Measurements from ENCODE around the gene SHISA9.

SHISA9 gene

GRCh38 chr16:13081825-13082331 is 180.5 kb downstream of the SHISA9 start:
- no peak for DNase-seq

GRCh38 chr16:13083681-13084080 is 182.3 kb downstream of the SHISA9 start:
- no peak for DNase-seq

- DNase-seq: no peak
Measured at GRCh38 chr16:13084331-13084730, 182.9 kb downstream of the SHISA9 start.

GRCh38 chr16:13093661-13094060 is 192.3 kb downstream of the SHISA9 start:
- DNase-seq: no peak

GRCh38 chr16:13095061-13095460 is 193.7 kb downstream of the SHISA9 start:
- DNase-seq: no peak

- no peak for DNase-seq
Measured at GRCh38 chr16:13098536-13098935, 197.1 kb downstream of the SHISA9 start.

- no peak for DNase-seq
Measured at GRCh38 chr16:13099822-13100221, 198.4 kb downstream of the SHISA9 start.

GRCh38 chr16:13100970-13101369 is 199.6 kb downstream of the SHISA9 start:
- no peak for DNase-seq

- DNase-seq: no peak
Measured at GRCh38 chr16:13101828-13102227, 200.4 kb downstream of the SHISA9 start.

GRCh38 chr16:13102401-13102800 is 201.0 kb downstream of the SHISA9 start:
- DNase-seq: no peak

GRCh38 chr16:13103831-13104530 is 202.6 kb downstream of the SHISA9 start:
- no peak for DNase-seq

GRCh38 chr16:13104772-13105171 is 203.4 kb downstream of the SHISA9 start:
- DNase-seq: no peak

GRCh38 chr16:13105427-13105826 is 204.0 kb downstream of the SHISA9 start:
- no peak for DNase-seq

GRCh38 chr16:13106464-13106863 is 205.1 kb downstream of the SHISA9 start:
- no peak for DNase-seq

- DNase-seq: no peak
Measured at GRCh38 chr16:13108126-13108525, 206.7 kb downstream of the SHISA9 start.

- no peak for DNase-seq
Measured at GRCh38 chr16:13109171-13109570, 207.8 kb downstream of the SHISA9 start.

GRCh38 chr16:13110124-13110796 is 208.9 kb downstream of the SHISA9 start:
- DNase-seq: no peak

- DNase-seq: no peak
Measured at GRCh38 chr16:13111747-13112146, 210.3 kb downstream of the SHISA9 start.

- DNase-seq: no peak
Measured at GRCh38 chr16:13113741-13114140, 212.3 kb downstream of the SHISA9 start.

GRCh38 chr16:13118091-13118490 is 216.7 kb downstream of the SHISA9 start:
- DNase-seq: no peak

GRCh38 chr16:13120091-13120490 is 218.7 kb downstream of the SHISA9 start:
- no peak for DNase-seq

- DNase-seq: no peak
Measured at GRCh38 chr16:13120557-13120956, 219.2 kb downstream of the SHISA9 start.

- no peak for DNase-seq
Measured at GRCh38 chr16:13123991-13124390, 222.6 kb downstream of the SHISA9 start.

- DNase-seq: no peak
Measured at GRCh38 chr16:13127144-13127543, 225.7 kb downstream of the SHISA9 start.

Data from CD4-positive, alpha-beta T cell treated with Interleukin-17A for 4 hours (primary cell).